Globus pallidus (tissue), 1 donor: ENCODE measurements around the gene ERN2.
"Not testable (repeated sequence)": the region's sequence is repeated elsewhere in the genome, so short reads cannot be mapped to it uniquely, and the experiment has no call there.

Experiments used
- DNase-seq: peaks from one replicate; pipeline ENCODE4 v3.0.0-alpha.2; 2015; ENCODE audit warnings: low spot score

Gene ERN2

GRCh38 chr16:23712976-23713375 lies at the start of gene ERN2:
TSS of gene ERN2 (minus strand) at chr16:23713222. CDS start at chr16:23713187, 35 bp downstream.
- DNase-seq, result no peak

- no peak for DNase-seq
Measured at GRCh38 chr16:23757937-23758619, 45.1 kb upstream of the ERN2 start.

GRCh38 chr16:23757116-23757515 lies 44.1 kb upstream of the ERN2 start:
- DNase-seq, result no peak

- no peak for DNase-seq
Measured at GRCh38 chr16:23755484-23755809, 42.4 kb upstream of the ERN2 start.

- no peak for DNase-seq
Measured at GRCh38 chr16:23754594-23755483, 41.8 kb upstream of the ERN2 start, which contains the start of gene CHP2. TSS of gene CHP2 (plus strand) at chr16:23755026. CDS start at chr16:23755050, 24 bp downstream.

GRCh38 chr16:23753908-23754593 lies 41.0 kb upstream of the ERN2 start:
- no peak for DNase-seq

GRCh38 chr16:23751053-23751452 lies 38.0 kb upstream of the ERN2 start:
- not testable (repeated sequence) for DNase-seq

- DNase-seq, result no peak
Measured at GRCh38 chr16:23748630-23749029, 35.6 kb upstream of the ERN2 start.

- DNase-seq, result no peak
Measured at GRCh38 chr16:23745263-23745662, 32.2 kb upstream of the ERN2 start.

- DNase-seq, result no peak
Measured at GRCh38 chr16:23742766-23743165, 29.7 kb upstream of the ERN2 start.

- no peak for DNase-seq
Measured at GRCh38 chr16:23741675-23742303, 28.8 kb upstream of the ERN2 start.

GRCh38 chr16:23739516-23739915 lies 26.5 kb upstream of the ERN2 start:
- no peak for DNase-seq

GRCh38 chr16:23737423-23738028 lies 24.5 kb upstream of the ERN2 start:
- not testable (repeated sequence) for DNase-seq

GRCh38 chr16:23734176-23734893 lies 21.3 kb upstream of the ERN2 start:
- no peak for DNase-seq

- no peak for DNase-seq
Measured at GRCh38 chr16:23729503-23730424, 16.7 kb upstream of the ERN2 start.

- DNase-seq, result no peak
Measured at GRCh38 chr16:23728112-23728477, 15.1 kb upstream of the ERN2 start.

- no peak for DNase-seq
Measured at GRCh38 chr16:23726710-23727109, 13.7 kb upstream of the ERN2 start.

- DNase-seq, result no peak
Measured at GRCh38 chr16:23724785-23725131, 11.7 kb upstream of the ERN2 start.

GRCh38 chr16:23724096-23724784 lies 11.2 kb upstream of the ERN2 start:
- no peak for DNase-seq
